Endothelial cell of umbilical vein (primary cell): Measurements from ENCODE around the gene GALNT9. TPM values are rescaled to one million over a fixed set of nuclear protein-coding genes. Genes with fewer than 3 reads are reported as not detected.

Experiments used
- BruUV-seq: library from RNA; stranded (reverse); fragments of 400-500 nt; replicated peaks from 2 replicates; lab custom pipeline; 2021; lab: Mats Ljungman, UMichigan
- CTCF ChIA-PET: fragments of 300-600, 350-600 bp; sonication (Branson Sonifier 250); formaldehyde crosslinking; loops from one replicate; lab custom pipeline; 2021; ENCODE audit warnings: antibody characterized with exemption, inconsistent platforms; lab: Charles Lee
- POLR2A ChIA-PET: fragments of 300-600, 350-600 bp; sonication (Branson Sonifier 250); formaldehyde crosslinking; loops from one replicate; lab custom pipeline; 2021; ENCODE audit warnings: antibody characterized with exemption, inconsistent platforms; lab: Charles Lee
- DNase-seq: peaks from one replicate; pipeline ENCODE4 v3.0.0-alpha.2; 2011; ENCODE audit warnings: low read depth, low spot score
- FAIRE-seq: peaks from 2 replicates; lab custom pipeline; 2011; peaks lifted over from hg19 to GRCh38; lab: Jason Lieb, UNC
- H2AFZ ChIP-seq: 2 replicates; pipeline ENCODE4 v1.6.0; 2012; ENCODE audit warnings: low read depth, low read length, control low read depth, inconsistent platforms
- H3K27ac ChIP-seq: 2 replicates; pipeline ENCODE4 v1.5.1; 2011; ENCODE audit warnings: low read depth, mild to moderate bottlenecking, control low read depth, low read length, moderate library complexity; ENCODE audit not compliant: insufficient read depth
- H3K27me3 ChIP-seq, 2 experiments: 2 replicates each; pipeline versions ENCODE4 v1.6.0 to v1.6.1; 2011; ENCODE audit warnings: low read length in 2 of 2, mixed read lengths in 1 of 2; ENCODE audit not compliant: control insufficient read depth in 2 of 2, insufficient read depth in 2 of 2
- H3K36me3 ChIP-seq, 2 experiments: 2 replicates in 1 of 2; 3 replicates in 1 of 2; pipeline ENCODE4 v1.5.1; 2011; ENCODE audit warnings: low read length in 2 of 2, mild to moderate bottlenecking in 1 of 2, moderate library complexity in 1 of 2; ENCODE audit not compliant: control insufficient read depth in 2 of 2, insufficient read depth in 2 of 2; ENCODE audit errors: extremely low read depth in 1 of 2
- H3K4me1 ChIP-seq: 3 replicates; pipeline ENCODE4 v1.5.1; 2011; ENCODE audit warnings: mild to moderate bottlenecking, low read length; ENCODE audit not compliant: control insufficient read depth, insufficient read depth; ENCODE audit errors: extremely low read depth
- H3K4me2 ChIP-seq: 2 replicates; pipeline ENCODE4 v1.6.1; 2011; ENCODE audit warnings: low read length, control low read depth, mixed read lengths; ENCODE audit not compliant: insufficient read depth
- H3K4me3 ChIP-seq, 3 experiments: fragments of 200-600 bp in 1 of 3; sonication (generic), shearing (Covaris generic) in 1 of 3; replicated peaks in 1 of 3; 2 replicates each; pipeline ENCODE4 v1.5.1; 2011 to 2016; ENCODE audit warnings: control low read depth in 3 of 3, low read length in 3 of 3, mild to moderate bottlenecking in 2 of 3, inconsistent platforms in 1 of 3, low read depth in 1 of 3, moderate library complexity in 1 of 3; ENCODE audit not compliant: insufficient read depth in 1 of 3
- H3K79me2 ChIP-seq: 2 replicates; pipeline ENCODE4 v1.6.0; 2012; ENCODE audit warnings: low read length, inconsistent platforms; ENCODE audit not compliant: control insufficient read depth, insufficient read depth
- H3K9ac ChIP-seq: replicated peaks from 2 replicates; pipeline ENCODE3; 2011; ENCODE audit warnings: low read length, control low read depth; ENCODE audit not compliant: insufficient read depth; ENCODE audit errors: extremely low read depth
- H3K9me1 ChIP-seq: replicated peaks from 3 replicates; pipeline ENCODE4 v1.6.0; 2011; ENCODE audit warnings: mild to moderate bottlenecking, low read length; ENCODE audit not compliant: control insufficient read depth, insufficient read depth; ENCODE audit errors: extremely low read depth
- H3K9me3 ChIP-seq: replicated peaks from 2 replicates; pipeline ENCODE4 v1.5.1; 2012; ENCODE audit warnings: low read length, inconsistent platforms; ENCODE audit not compliant: control insufficient read depth, insufficient read depth
- H4K20me1 ChIP-seq: replicated peaks from 2 replicates; pipeline ENCODE3; 2011; ENCODE audit warnings: mild to moderate bottlenecking, low read length; ENCODE audit not compliant: control insufficient read depth, insufficient read depth; ENCODE audit errors: extremely low read depth
- CTCF ChIP-seq, 2 donors: IDR thresholded peaks; 1 replicate in 1 of 2; 2 replicates in 1 of 2; pipeline ENCODE4 v1.5.1; 2011; ENCODE audit warnings: low read length in 2 of 2, mild to moderate bottlenecking in 2 of 2, moderate library complexity in 2 of 2, control low read depth in 1 of 2, inconsistent platforms in 1 of 2, low read depth in 1 of 2; ENCODE audit not compliant: insufficient read depth in 1 of 2; ENCODE audit errors: extremely low read depth in 1 of 2
- EZH2 ChIP-seq: IDR thresholded peaks from 2 replicates; pipeline ENCODE4 v1.6.1; 2012; ENCODE audit warnings: borderline replicate concordance, low read depth, mild to moderate bottlenecking, moderate library complexity, low read length, inconsistent platforms; ENCODE audit not compliant: severe bottlenecking
- FOS ChIP-seq: IDR thresholded peaks from 2 replicates; pipeline ENCODE4 v1.6.1; 2011; ENCODE audit warnings: mild to moderate bottlenecking, low read length, moderate library complexity, borderline replicate concordance; ENCODE audit not compliant: insufficient read depth
- JUN ChIP-seq: IDR thresholded peaks from 2 replicates; pipeline ENCODE4 v1.6.1; 2011; ENCODE audit warnings: borderline replicate concordance, low read depth; ENCODE audit not compliant: insufficient read length, insufficient read depth
- MAX ChIP-seq: IDR thresholded peaks from 2 replicates; pipeline ENCODE4 v1.6.1; 2011; ENCODE audit not compliant: insufficient read depth, insufficient read length
- MYC ChIP-seq: IDR thresholded peaks from one replicate; pipeline ENCODE4 v1.6.1; 2011; ENCODE audit warnings: mild to moderate bottlenecking, low read depth, low read length
- dilution Hi-C: fragments of 300-500 bp; cut with MboI; formaldehyde crosslinking; loops from one replicate; pipeline ENCODE4 v1.15.0; 2019; ENCODE audit warnings: low sequenced_read_pairs; ENCODE audit not compliant: extremely low pct_ligation_motif_present
- intact Hi-C: fragments of 100-400 bp; cut with micrococcal nuclease; formaldehyde crosslinking; loops from one replicate; pipeline ENCODE4 v1.10.0; 2022
- polyA plus RNA-seq, 4 experiments: library from polyadenylated mRNA; depleted of rRNA in 3 of 4; stranded (reverse) in 3 of 4; unstranded in 1 of 4; fragments of >200 nt; gene quantifications; 2 replicates each; pipeline versions ENCODE4 v1.2.1 to v1.2.3, GENCODE V29; 2011 to 2012; ENCODE audit warnings: missing spikeins in 1 of 4
- total RNA-seq: library from RNA; stranded (reverse); gene quantifications from 2 replicates; pipeline ENCODE4 v1.2.3, GENCODE V29; 2021

The GALNT9 gene
- total and polyA plus RNA-seq, 2 donors (not counting 3 experiments of a cell fraction or from before 2014, with no cell fraction given), result 0.14 to 0.73 TPM

GRCh38 chr12:132148368-132149045 lies 180.9 kb downstream of the GALNT9 start:
- Histone ChIP-seq H3K4me3 (no peak overlapping the region), H3K9ac (no peak overlapping the region), H3K36me3 (peaks cover 0 to 6% of the 10 kb centered on the region in 2 experiments), H3K79me2 (peaks cover 18% of the 10 kb centered on the region), H3K27me3 (no peaks in the 10 kb centered on the region), H4K20me1 (no peaks in the 10 kb centered on the region), H2AFZ (no peak overlapping the region), H3K9me3 (no peaks in the 10 kb centered on the region), H3K27ac (no peak overlapping the region), H3K4me1 (peaks cover 7% of the 10 kb centered on the region), H3K4me2 (no peak overlapping the region), H3K9me1 (no peaks in the 10 kb centered on the region)
- CTCF ChIA-PET, result interaction anchor here (1.2 kb wide), 1 partner anchor 265 kb away, joined by 6 read pairs; no protein-coding TSS in a partner anchor
- intact Hi-C loops, result no loop called here
- DNase-seq (no peak), FAIRE-seq (no peak)
- BruUV-seq, result no TSS peak
- POLR2A ChIA-PET, result no interaction called here
- TF ChIP-seq JUN (no peak), EZH2 (no peak), FOS (no peak), MAX (no peak), CTCF (IDR thresholded peaks at IDR 0.05; ENCODE audit: extremely low read depth in 1 of 2, insufficient read depth in 1 of 2, low read depth in 1 of 2, low read length in 2 of 2) (no peak), MYC (no peak)
- dilution Hi-C loops, result no loop called here
